Fibroblast of pulmonary artery (primary cell): ENCODE measurements around the gene SLC25A18.
"Not testable (repeated sequence)": the region's sequence is repeated elsewhere in the genome, so short reads cannot be mapped to it uniquely, and the experiment has no call there.

ENCODE experiments used
- DNase-seq: peaks from one replicate; pipeline ENCODE4 v3.0.0-alpha.2; 2010; ENCODE audit warnings: low read depth
- H3K4me3 ChIP-seq: replicated peaks from 2 replicates; pipeline ENCODE4 v1.5.1; 2011; ENCODE audit warnings: low read depth, mild to moderate bottlenecking, control low read depth, low read length, moderate library complexity
- TF ChIP-seq, protein P1 (sequence below): IDR thresholded peaks from 2 replicates; pipeline ENCODE4 v1.5.1; 2011; ENCODE audit warnings: mild to moderate bottlenecking, control low read depth, low read length, inconsistent platforms; ENCODE audit errors: missing control alignments

Gene SLC25A18

DNA sequence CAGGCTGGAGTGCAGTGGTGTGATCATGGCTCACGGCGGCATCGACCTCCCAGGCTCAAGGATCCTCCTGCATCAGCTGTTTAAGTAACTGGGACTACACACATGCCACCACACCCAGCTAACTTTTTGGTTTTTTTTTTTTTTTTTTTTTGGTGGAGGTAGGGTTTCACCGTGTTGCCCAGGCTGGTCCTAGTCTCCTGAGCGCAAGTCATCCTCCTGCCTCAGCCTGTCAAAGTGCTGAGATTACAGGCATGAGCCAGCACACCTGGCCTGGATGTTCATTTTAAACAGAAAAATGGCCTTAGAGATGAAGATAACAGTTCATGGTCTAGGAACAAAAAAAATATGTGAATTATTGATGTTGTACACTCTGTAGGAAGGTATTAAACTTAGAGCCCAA is 13.6 kb upstream of the SLC25A18 start:
- DNase-seq = no peak
- TF ChIP-seq, protein P1, sequence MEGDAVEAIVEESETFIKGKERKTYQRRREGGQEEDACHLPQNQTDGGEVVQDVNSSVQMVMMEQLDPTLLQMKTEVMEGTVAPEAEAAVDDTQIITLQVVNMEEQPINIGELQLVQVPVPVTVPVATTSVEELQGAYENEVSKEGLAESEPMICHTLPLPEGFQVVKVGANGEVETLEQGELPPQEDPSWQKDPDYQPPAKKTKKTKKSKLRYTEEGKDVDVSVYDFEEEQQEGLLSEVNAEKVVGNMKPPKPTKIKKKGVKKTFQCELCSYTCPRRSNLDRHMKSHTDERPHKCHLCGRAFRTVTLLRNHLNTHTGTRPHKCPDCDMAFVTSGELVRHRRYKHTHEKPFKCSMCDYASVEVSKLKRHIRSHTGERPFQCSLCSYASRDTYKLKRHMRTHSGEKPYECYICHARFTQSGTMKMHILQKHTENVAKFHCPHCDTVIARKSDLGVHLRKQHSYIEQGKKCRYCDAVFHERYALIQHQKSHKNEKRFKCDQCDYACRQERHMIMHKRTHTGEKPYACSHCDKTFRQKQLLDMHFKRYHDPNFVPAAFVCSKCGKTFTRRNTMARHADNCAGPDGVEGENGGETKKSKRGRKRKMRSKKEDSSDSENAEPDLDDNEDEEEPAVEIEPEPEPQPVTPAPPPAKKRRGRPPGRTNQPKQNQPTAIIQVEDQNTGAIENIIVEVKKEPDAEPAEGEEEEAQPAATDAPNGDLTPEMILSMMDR = no peak
- H3K4me3 ChIP-seq = no peak overlapping the region

DNA sequence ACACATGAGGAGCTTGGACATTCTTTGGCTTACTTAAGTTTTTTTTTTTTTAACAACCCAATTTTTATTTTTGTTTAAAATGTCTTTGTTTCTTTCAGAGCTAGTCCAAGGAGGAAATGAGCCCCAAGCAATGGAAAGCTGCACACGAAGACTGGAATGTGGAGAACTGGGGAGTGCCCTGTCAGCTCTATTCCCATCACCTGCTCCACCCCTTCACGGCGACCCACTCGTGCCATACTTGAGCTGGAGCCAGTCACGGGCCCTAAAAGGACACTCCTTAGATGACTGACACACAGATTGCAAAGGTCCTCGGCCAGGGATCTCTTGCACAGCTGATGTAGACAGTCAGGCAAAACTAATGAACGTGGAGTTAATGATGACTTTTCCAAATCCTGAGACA is 10.6 kb upstream of the SLC25A18 start:
- no peak for DNase-seq
- TF ChIP-seq, protein P1 = no peak
- H3K4me3 ChIP-seq = no peak overlapping the region

DNA sequence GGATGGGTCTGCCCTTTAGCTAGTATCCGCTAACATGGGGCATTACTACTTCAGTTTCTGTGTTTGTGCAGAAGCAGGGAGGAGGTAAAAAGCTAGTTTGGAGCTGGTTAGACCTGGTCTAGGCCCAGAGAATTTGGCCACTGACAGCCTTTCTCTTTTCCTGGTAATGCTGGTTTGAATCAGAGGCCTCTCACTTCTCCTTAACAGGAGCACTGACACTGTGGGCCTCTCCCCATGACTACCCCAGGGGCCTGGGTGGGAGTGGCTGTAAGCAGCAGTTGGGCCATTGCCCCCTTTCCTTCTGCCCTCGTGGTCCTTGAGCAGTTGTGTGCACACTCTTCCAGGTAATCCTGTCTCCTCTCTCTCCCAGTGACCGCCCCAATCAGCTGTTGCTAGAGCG is 8.5 kb upstream of the SLC25A18 start:
- TF ChIP-seq, protein P1 = no peak
- DNase-seq = no peak
- no peak overlapping the region for H3K4me3 ChIP-seq

DNA sequence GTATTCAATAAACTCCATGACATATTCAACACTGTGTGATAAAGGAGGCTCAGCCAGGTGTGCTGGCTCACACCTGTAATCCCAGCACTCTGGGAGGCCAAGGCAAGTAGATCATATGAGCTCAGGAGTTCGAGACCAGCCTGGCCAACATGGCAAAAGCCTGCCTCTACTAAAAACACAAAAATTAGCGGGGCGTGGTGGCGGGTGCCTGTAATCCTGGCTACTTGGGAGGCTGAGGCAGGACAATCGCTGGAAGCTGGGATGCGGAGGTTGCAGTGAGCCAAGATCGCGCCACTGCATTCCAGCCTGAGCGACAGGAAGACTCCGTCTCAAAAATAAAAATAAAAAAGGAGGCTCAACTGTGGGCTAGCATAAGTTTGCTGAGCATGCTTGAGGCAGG is 4.1 kb upstream of the SLC25A18 start:
- TF ChIP-seq, protein P1 = no peak
- no peak overlapping the region for H3K4me3 ChIP-seq
- no peak for DNase-seq

DNA sequence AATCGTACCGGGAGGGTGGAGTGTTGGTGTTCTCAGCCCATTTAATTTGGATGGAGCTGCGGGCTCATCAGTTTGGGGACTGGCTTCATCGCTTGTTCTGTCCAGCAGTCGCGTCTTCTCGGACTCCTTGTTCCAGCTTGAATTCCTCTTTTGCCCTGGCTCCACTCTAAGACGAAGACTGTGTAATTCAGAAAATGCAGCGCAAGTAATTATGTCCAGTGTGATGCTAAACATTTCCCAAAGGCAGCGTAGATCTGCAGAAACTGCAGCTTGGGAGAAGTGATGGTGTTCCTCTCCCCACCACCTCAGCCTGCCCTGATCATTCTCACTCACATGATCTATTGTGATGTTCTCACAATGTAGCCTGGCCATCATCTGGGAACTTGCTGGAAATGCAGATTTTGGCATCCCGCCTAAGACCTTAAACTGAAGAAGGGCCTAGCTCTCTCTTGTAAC is 666 bp downstream of the SLC25A18 start:
- TF ChIP-seq, protein P1 = no peak
- peak; percentile 75 for DNase-seq
- H3K4me3 ChIP-seq = no peak overlapping the region

DNA sequence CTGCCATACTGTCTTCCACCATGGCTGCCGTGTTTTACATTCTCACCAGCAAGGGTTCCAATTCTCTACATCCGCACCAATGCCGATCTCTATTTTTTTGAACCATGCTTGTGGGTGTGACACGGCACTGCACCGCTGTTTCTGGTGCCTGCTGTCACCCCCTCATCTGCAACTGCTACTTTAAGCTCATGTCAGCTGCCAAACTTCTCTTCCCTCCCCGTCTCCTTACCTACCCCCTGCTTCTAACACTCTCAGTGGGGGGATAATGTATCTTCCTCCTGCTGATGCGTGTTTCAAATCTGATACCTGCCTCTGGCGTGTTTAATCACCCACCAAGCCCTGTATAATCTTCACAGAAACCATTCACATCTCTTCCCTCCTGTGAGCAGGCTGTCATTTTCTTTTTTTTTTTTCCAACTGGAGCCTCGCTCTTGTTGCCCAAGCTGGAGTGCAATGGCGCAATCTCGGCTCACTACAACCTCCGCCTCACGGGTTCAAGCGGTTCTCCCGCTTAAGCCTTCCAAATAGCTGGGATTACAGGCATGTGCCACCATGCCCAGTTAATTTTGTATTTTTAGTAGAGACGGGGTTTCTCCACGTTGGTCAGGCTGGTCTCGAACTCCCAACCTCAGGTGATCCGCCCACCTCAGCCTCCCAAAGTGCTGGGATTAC is 2.9 kb downstream of the SLC25A18 start:
- not testable (repeated sequence) for H3K4me3 ChIP-seq, DNase-seq

DNA sequence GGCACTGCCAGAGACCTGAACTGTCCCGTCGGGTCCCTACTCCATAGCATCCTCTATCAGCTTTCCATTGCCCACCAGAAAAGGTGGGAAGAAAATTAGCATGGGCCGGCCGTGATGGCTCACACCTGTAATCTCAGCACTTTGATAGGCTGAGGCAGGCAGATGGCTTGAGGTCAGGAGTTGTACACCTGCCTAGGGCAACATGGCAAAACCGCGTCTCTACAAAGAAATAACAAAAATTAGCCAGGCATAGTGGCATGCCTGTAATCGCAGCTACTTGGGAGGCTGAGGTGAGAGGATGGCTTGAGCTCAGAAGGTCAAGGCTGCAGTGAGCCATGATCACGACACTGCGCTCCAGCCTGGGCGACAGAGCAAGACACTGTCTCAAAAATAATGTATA is 3.5 kb downstream of the SLC25A18 start:
- no peak for DNase-seq
- no peak overlapping the region for H3K4me3 ChIP-seq
- TF ChIP-seq, protein P1 = no peak
